Caco-2 (cell line): Measurements from ENCODE around the gene GAS2L1. TPM values are rescaled to one million over a fixed set of nuclear protein-coding genes. Genes with fewer than 3 reads are reported as not detected.

ENCODE experiments used
- Bru-seq: library from RNA; stranded (reverse); fragments of 400-500 nt; gene quantifications from one replicate; lab custom pipeline; 2021; lab: Mats Ljungman, UMichigan
- BruChase-seq, 2 experiments: library from RNA; stranded (reverse); fragments of 400-500 nt; gene quantifications; one replicate each; lab custom pipeline; 2021; lab: Mats Ljungman, UMichigan
- BruUV-seq: library from RNA; stranded (reverse); fragments of 400-500 nt; replicated peaks from 2 replicates; lab custom pipeline; 2021; lab: Mats Ljungman, UMichigan
- CTCF ChIA-PET: fragments of 300-600 bp; sonication (Branson Sonifier 250); formaldehyde crosslinking; loops from one replicate; lab custom pipeline; 2022; ENCODE audit warnings: antibody characterized with exemption; lab: Charles Lee
- POLR2A ChIA-PET: fragments of 300-600 bp; sonication (Branson Sonifier 250); formaldehyde crosslinking; loops from one replicate; lab custom pipeline; 2022; ENCODE audit warnings: antibody characterized with exemption; lab: Charles Lee
- DNase-seq, 2 experiments: peaks; one replicate each; pipeline versions ENCODE4 v3.0.0 to v3.0.0-alpha.2; 2020 to 2022
- H3K27me3 ChIP-seq: replicated peaks from 2 replicates; pipeline ENCODE4 v1.6.0; 2011; ENCODE audit warnings: low read length; ENCODE audit not compliant: control insufficient read depth, insufficient read depth
- H3K36me3 ChIP-seq: 2 replicates; pipeline ENCODE4 v1.5.1; 2011; ENCODE audit warnings: low read length; ENCODE audit not compliant: control insufficient read depth, insufficient read depth
- H3K4me1 ChIP-seq: fragments of 250-450 bp; sonication (Bioruptor Pico); 2 replicates; pipeline ENCODE4 v1.5.1; 2020; ENCODE audit warnings: mild to moderate bottlenecking
- H3K4me3 ChIP-seq: 2 replicates; pipeline ENCODE4 v1.5.1; 2011; ENCODE audit warnings: low read depth, mild to moderate bottlenecking, control low read depth, low read length
- H3K9me3 ChIP-seq: fragments of 250-450 bp; sonication (Bioruptor Pico); 2 replicates; pipeline ENCODE4 v1.5.1; 2020; ENCODE audit warnings: mild to moderate bottlenecking, moderate library complexity
- H3K27ac Mint-ChIP-seq: one replicate; pipeline ENCODE4 v1.8.0; 2022; ENCODE audit warnings: mixed read lengths; ENCODE audit not compliant: unreplicated experiment
- H3K27me3 Mint-ChIP-seq: one replicate; pipeline ENCODE4 v1.8.0; 2022; ENCODE audit warnings: mixed read lengths; ENCODE audit not compliant: insufficient read depth, unreplicated experiment
- H3K36me3 Mint-ChIP-seq: one replicate; pipeline ENCODE4 v1.8.0; 2022; ENCODE audit warnings: mild to moderate bottlenecking, mixed read lengths; ENCODE audit not compliant: insufficient read depth, unreplicated experiment
- H3K4me1 Mint-ChIP-seq: one replicate; pipeline ENCODE4 v1.8.0; 2022; ENCODE audit warnings: low read depth, mixed read lengths; ENCODE audit not compliant: unreplicated experiment
- H3K4me3 Mint-ChIP-seq: one replicate; pipeline ENCODE4 v1.8.0; 2022; ENCODE audit warnings: mild to moderate bottlenecking, moderate library complexity, mixed read lengths; ENCODE audit not compliant: unreplicated experiment
- H3K9me3 Mint-ChIP-seq: one replicate; pipeline ENCODE4 v1.8.0; 2022; ENCODE audit warnings: mixed read lengths; ENCODE audit not compliant: unreplicated experiment
- intact Hi-C: fragments of 100-400 bp; cut with micrococcal nuclease; formaldehyde crosslinking; loops from one replicate; pipeline ENCODE4 v1.10.0; 2022; ENCODE audit not compliant: unreplicated experiment
- long read RNA-seq: library from polyadenylated mRNA; stranded (forward); transcript quantifications from one replicate; pipeline ENCODE4 v2.0.0, GENCODE V29; 2022
- total RNA-seq: library from RNA; stranded (reverse); gene quantifications from 2 replicates; pipeline ENCODE4 v1.2.3, GENCODE V29; 2022
- TF ChIP-seq, protein P1 (sequence below), 2 experiments: fragments of 200-600 bp in 1 of 2; IDR thresholded peaks; 1 replicate in 1 of 2; 2 replicates in 1 of 2; pipeline versions ENCODE4 v1.5.1 to v1.8.0; 2011 to 2022; ENCODE audit warnings: antibody characterized with exemption in 1 of 2, control low read depth in 1 of 2, inconsistent platforms in 1 of 2, low read depth in 1 of 2, low read length in 1 of 2, mild to moderate bottlenecking in 1 of 2, moderate library complexity in 1 of 2; ENCODE audit not compliant: insufficient read depth in 1 of 2, severe bottlenecking in 1 of 2, unreplicated experiment in 1 of 2

The GAS2L1 gene
- total RNA-seq (20.4 and 21.1 TPM in 2 replicates), Bru-seq, nascent RNA (percentile 50 among the genes with signal in this experiment), BruChase-seq, experiment 1, labeled RNA remaining after a 2-hour chase (percentile 59 among the genes with signal in this experiment), BruChase-seq, experiment 2, labeled RNA remaining after a 6-hour chase (percentile 71 among the genes with signal in this experiment)
- long read RNA-seq, transcript GAS2L1-208 (6 exons, 2,925 nt) = major isoform, 28 of 83 reads
- long read RNA-seq, transcript GAS2L1-210 (6 exons, 2,483 nt) = minor isoform, 8 of 83 reads
- long read RNA-seq, transcript GAS2L1-209 (5 exons, 3,382 nt) = minor isoform, 9 of 83 reads
- long read RNA-seq, partial matches to known transcripts = 4 of 83 reads
- long read RNA-seq, other reads (novel, unspliced or antisense) = 31 of 83 reads

DNA sequence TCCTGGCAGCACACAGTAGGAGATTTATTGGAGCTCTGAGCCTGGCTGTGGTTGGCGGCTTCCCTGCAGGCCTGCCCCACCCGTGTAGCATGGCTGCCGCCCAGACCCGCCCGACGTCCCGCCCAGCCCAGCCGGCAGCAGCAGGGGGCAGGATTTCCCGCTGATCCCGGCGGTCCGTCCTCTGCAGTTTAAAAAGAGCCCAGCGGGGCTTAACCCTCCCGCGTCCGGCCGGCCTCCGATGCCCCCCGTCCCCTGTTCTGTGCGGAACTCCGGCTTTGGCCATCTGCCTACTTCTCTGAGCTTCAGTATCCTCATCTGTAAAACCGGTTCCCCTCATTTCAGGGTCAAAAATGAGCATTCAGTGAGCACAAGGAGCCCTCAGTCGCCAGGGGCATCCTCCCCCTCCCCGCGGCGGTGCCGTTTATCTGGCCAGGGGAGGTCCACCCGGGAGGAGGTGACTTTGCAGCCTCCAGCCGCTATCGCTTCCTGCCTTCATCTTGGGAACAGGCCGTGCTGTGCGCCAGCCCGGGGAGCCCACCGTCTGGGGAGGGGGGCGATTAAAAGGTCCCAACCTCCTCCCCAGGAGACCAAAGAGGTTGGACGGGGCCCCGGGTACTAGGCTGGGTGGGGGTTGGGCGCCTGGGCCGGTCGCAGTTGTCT lies at the start of gene GAS2L1:
Gene GAS2L1, plus strand, starts transcription at position 476 of the 660 bp plus-strand sequence. CDS start 1,456 bp downstream, outside the sequence.
- peak within 1 kb of the TSS; percentile 79 for H3K27ac Mint-ChIP-seq
- TF ChIP-seq, protein P1, sequence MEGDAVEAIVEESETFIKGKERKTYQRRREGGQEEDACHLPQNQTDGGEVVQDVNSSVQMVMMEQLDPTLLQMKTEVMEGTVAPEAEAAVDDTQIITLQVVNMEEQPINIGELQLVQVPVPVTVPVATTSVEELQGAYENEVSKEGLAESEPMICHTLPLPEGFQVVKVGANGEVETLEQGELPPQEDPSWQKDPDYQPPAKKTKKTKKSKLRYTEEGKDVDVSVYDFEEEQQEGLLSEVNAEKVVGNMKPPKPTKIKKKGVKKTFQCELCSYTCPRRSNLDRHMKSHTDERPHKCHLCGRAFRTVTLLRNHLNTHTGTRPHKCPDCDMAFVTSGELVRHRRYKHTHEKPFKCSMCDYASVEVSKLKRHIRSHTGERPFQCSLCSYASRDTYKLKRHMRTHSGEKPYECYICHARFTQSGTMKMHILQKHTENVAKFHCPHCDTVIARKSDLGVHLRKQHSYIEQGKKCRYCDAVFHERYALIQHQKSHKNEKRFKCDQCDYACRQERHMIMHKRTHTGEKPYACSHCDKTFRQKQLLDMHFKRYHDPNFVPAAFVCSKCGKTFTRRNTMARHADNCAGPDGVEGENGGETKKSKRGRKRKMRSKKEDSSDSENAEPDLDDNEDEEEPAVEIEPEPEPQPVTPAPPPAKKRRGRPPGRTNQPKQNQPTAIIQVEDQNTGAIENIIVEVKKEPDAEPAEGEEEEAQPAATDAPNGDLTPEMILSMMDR (IDR thresholded peaks at IDR 0.05; ENCODE audit: insufficient read depth in 1 of 2, low read depth in 1 of 2, low read length in 1 of 2, severe bottlenecking in 1 of 2, unreplicated experiment in 1 of 2) = peak; percentile 73 to 78
- ChIA-PET CTCF (interaction anchor here (0.7 to 2.4 kb wide), 4 partner anchors 15 to 1315 kb away, joined by 3 to 17 read pairs (median 5); no protein-coding TSS in a partner anchor), POLR2A (interaction anchor here (0.5 to 0.7 kb wide), 2 partner anchors 9 to 488 kb away, joined by 3 read pairs; partner anchors contain the start of gene RASL10A)
- peak; percentile 86 to 92 for DNase-seq
- BruUV-seq = no TSS peak
- Histone ChIP-seq H3K4me3 (peak within 1 kb of the TSS; percentile 82), H3K4me1 (peaks cover 22% of the 10 kb centered on the region), H3K27me3 (no peaks in the 10 kb centered on the region), H3K36me3 (0 out of 2 replicates have a peak, but pooled peaks cover 1% of the 10 kb centered on the region), H3K9me3 (no peaks in the 10 kb centered on the region)
- intact Hi-C loops = loop anchor here (10.0 kb wide), 1 partner anchor 218 kb away; no protein-coding TSS in a partner anchor
- no peaks in the 10 kb centered on the region for H3K27me3 Mint-ChIP-seq
- no peaks in the 10 kb centered on the region for H3K9me3 Mint-ChIP-seq
- no peaks in the 10 kb centered on the region for H3K4me1 Mint-ChIP-seq
- peak within 1 kb of the TSS; percentile 90 for H3K4me3 Mint-ChIP-seq
- peaks cover 24% of the 10 kb centered on the region for H3K36me3 Mint-ChIP-seq

DNA sequence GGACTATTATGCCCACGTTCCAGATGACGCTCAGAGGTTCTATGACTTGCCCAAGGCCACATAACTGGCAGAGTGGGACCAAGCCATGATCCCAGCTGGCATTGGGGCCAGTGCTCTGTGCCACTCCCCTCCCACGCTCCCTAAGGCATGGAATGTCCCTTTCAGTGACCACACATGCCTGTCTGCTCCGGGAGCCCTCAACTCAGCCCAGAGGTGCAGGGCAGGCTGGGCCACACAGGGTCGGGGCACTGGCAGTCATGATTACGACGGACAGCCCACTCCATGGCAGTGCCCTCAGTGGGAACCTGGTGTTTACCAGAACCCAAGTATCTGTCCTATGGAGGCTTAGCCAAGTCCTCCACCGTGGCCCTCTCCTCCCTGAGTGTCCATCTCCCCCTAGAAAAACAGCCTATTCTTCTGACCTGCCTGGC lies 48.7 kb upstream of the GAS2L1 start:
- TF ChIP-seq, protein P1 (IDR thresholded peaks at IDR 0.05; ENCODE audit: insufficient read depth in 1 of 2, low read depth in 1 of 2, low read length in 1 of 2, severe bottlenecking in 1 of 2, unreplicated experiment in 1 of 2) = no peak
- DNase-seq = no peak
- Mint-ChIP-seq H3K36me3 (no peaks in the 10 kb centered on the region), H3K27me3 (no peaks in the 10 kb centered on the region), H3K9me3 (no peaks in the 10 kb centered on the region), H3K27ac (no peak overlapping the region), H3K4me1 (no peaks in the 10 kb centered on the region), H3K4me3 (no peak overlapping the region)
- Histone ChIP-seq H3K36me3 (no peaks in the 10 kb centered on the region; the same call in 1 of the 2 replicates), H3K4me1 (no peaks in the 10 kb centered on the region), H3K4me3 (no peak overlapping the region), H3K9me3 (no peaks in the 10 kb centered on the region), H3K27me3 (no peaks in the 10 kb centered on the region)
- intact Hi-C loops = no loop called here
- BruUV-seq = no TSS peak
- CTCF ChIA-PET = no interaction called here
- POLR2A ChIA-PET = no interaction called here
